DMS53 (cell line): Measurements from ENCODE around the gene RGS3.
A peak's percentile ranks its signal among the peaks of the same experiment; 100 is the strongest.

Experiments used
- DNase-seq: peaks from one replicate; lab custom pipeline; 2025; lab: John Stamatoyannopoulos, UW

Gene RGS3

GRCh38 chr9:113620377-113621161 is 157.0 kb downstream of the RGS3 start:
- DNase-seq: peak; percentile 74

- no peak for DNase-seq
These were observed 157.8 kb downstream of the RGS3 start for GRCh38 chr9:113621309-113621791.

GRCh38 chr9:113621980-113622379 is 158.5 kb downstream of the RGS3 start:
- no peak for DNase-seq

GRCh38 chr9:113622600-113623400 is 159.3 kb downstream of the RGS3 start:
- DNase-seq: no peak

- no peak for DNase-seq
These were observed 160.4 kb downstream of the RGS3 start for GRCh38 chr9:113623851-113624485.

- DNase-seq: no peak
These were observed 161.2 kb downstream of the RGS3 start for GRCh38 chr9:113624721-113625120.

- DNase-seq: no peak
These were observed 162.0 kb downstream of the RGS3 start for GRCh38 chr9:113625486-113625885.

- no peak for DNase-seq
These were observed 163.4 kb downstream of the RGS3 start for GRCh38 chr9:113626735-113627495.

- DNase-seq: no peak
These were observed 165.1 kb downstream of the RGS3 start for GRCh38 chr9:113628621-113629020.

- no peak for DNase-seq
These were observed 167.0 kb downstream of the RGS3 start for GRCh38 chr9:113630386-113631136.

GRCh38 chr9:113631137-113631765 is 167.7 kb downstream of the RGS3 start:
- DNase-seq: no peak

- no peak for DNase-seq
These were observed 168.5 kb downstream of the RGS3 start for GRCh38 chr9:113631871-113632665.

GRCh38 chr9:113632776-113633590 is 169.5 kb downstream of the RGS3 start:
- DNase-seq: no peak

GRCh38 chr9:113633782-113634595 is 170.5 kb downstream of the RGS3 start:
- DNase-seq: no peak

GRCh38 chr9:113634596-113635515 is 171.3 kb downstream of the RGS3 start:
- DNase-seq: no peak

- DNase-seq: no peak
These were observed 172.1 kb downstream of the RGS3 start for GRCh38 chr9:113635586-113635985.

GRCh38 chr9:113636165-113636564 is 172.6 kb downstream of the RGS3 start:
- DNase-seq: no peak
